GM19397 (cell line): ENCODE data around the gene MED29.

Source experiments
- ATAC-seq: cut with Tn5 transposase; IDR thresholded peaks from one replicate; pipeline ENCODE4 v1.9.1; 2021; ENCODE audit warnings: mild to moderate bottlenecking, moderate library complexity; ENCODE audit not compliant: unreplicated experiment

The MED29 gene

GRCh38 chr19:39390751-39391437, at the start of gene MED29, which contains the start of gene PAF1:
Gene MED29, plus strand, starts transcription at chr19:39391378. Its CDS starts 45 bp downstream, at chr19:39391423.
Gene PAF1, minus strand, starts transcription at chr19:39391106. Its CDS starts 242 bp downstream, at chr19:39390864.
- peak; percentile 89 for ATAC-seq

DNA sequence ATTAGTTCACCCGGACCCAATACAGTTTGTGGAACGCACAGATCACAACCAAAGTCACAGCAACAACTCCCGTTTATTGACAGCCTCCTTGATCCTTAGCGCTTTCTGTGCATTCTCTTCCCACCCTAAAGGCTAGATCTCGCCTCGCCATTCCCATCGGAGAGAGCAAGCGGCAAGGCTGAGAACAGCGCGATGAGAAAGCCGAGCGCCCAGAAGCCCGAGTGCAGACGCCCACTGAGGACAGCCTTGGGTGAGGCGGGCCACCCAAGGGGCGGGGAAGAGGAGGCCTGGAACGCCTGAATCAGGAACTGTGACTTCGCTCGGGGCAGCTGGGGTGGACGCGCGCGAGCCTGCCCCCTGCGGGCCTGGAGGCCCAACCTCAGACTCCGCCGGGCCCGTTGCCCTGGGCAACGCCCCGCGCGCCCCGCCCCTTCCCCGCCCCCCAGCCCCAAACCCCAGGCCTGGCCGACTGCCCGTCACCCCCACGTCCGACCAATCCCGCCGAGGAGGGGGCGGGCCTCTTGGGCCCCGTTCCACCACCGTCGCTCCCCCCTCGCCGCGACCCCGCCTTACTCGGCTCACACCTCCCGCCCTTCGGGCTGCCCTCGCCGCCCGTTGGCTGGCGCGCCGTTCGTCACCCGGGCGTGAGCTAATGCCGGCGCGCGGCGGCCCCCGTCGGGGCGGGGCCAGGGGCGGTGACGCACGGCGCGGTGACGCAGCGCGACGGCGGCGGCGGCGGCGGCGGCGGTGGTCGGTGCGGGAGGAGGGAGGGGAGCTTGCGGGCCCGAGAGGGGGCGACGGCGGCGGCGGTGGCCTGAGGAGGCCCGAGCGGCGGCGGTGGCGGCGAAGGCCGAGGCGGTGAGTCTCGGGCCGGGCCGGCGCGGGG, 49.2 kb upstream of the MED29 start, which contains the start of gene SAMD4B:
TSS of gene SAMD4B (plus strand) at position 703 of the 886 bp plus-strand sequence. CDS start 14,473 bp downstream, outside the sequence.
- peak; percentile 93 for ATAC-seq

GRCh38 chr19:39342647-39343305, 48.4 kb upstream of the MED29 start:
- no peak for ATAC-seq

- ATAC-seq, result no peak
These were observed 45.2 kb upstream of the MED29 start for GRCh38 chr19:39345956-39346355.

DNA sequence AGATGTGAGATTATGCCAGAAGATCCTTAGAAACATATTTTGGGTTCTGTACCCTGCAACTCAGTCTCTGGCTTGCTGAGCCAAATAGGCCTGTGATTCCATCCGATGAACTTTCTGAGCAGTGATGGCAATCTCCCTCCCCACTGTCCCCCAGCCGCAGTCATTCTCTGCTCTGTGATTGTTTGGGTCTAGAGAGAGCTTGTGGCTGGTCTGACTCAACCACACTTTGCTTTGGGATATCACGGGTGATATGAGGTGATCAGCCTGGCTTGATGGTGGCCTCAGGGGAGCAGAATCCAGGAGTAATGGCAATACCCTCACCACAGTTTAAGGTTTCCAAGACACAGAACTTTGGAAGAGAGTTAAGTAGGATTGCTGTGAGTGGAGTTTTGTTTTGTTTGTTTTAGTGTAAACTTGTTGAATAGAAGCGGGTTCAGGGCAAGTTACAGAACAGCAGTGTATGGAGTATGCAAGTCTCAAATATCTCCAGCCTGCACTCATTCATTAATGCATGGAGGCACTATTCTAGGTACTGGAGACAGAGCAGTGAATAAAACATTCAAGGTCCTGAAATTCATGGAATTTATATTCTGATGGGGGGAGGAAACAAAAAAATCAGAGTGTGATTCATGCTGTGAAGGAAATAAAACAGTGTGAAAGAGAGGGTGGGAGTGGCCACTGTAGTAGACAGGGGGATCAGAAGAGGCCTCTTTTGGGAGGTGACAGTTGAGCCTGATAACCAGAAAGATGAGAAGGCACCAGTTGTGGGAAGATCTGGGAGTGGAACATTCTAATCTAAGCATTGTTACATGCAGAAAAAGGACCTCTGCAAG, 43.6 kb upstream of the MED29 start:
- ATAC-seq, result no peak

DNA sequence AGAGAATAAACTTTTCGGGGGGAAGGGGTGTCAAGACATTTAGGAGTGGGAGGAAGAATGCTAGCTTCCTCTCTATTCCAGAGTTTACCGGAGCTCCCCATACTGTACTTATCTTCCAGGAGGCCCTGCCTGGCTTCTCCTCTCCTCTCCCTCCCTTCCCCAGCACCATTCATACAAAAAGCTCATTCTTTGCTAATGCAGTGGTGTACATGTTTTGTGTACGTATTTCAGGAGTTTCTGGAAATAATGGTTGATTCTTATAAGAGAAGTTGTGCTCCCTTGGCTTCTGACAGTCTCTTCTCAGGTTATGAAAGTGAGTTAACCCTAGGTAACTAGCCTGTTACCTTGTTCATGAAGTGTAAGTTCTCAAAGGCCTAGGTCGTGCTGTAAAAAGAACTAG, 41.9 kb upstream of the MED29 start:
- no peak for ATAC-seq

DNA sequence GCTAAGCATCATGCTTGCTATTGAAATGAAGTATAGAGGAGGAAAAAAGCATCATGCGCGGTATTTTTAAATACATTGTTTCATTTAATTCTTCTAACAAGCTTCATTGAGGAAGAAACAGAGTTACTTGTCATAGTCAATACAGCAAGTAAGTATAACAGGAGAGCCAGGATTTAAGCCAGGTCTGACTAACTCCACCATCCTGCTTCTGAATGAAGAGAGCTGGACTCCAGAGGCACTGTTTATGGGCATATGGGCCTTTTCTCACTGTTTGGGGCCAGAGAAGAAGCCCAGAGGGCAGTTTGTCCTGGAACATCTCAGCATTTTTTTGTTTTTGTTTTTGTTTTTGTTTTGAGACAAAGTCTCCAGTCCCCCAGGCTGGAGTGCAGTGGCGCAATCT, 41.0 kb upstream of the MED29 start:
- no peak for ATAC-seq

DNA sequence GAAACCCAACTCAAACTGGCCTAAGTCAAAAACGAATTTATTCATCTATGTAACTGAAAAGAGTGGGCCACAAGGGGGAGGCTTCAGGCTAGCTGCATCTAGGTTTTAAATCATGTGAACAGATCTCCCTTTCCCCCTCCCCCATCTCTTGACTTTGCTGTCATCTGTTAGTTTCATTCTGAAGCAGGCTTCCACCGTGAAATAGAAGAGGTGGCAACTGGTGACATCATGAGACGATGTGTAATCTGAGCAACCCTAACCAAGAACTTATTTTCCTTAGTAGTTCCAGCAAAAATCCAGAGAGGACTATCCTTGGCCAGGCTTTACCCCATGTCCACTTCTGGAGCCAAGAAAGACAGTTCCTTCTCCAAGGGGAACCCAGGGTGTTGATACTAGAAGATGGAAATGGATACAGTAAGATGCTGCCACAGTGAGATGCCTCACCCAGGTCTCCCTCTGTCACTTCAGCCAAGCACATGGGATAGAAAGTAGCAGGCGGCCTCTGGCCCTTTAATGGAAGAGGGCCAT, 39.6 kb upstream of the MED29 start:
- no peak for ATAC-seq

DNA sequence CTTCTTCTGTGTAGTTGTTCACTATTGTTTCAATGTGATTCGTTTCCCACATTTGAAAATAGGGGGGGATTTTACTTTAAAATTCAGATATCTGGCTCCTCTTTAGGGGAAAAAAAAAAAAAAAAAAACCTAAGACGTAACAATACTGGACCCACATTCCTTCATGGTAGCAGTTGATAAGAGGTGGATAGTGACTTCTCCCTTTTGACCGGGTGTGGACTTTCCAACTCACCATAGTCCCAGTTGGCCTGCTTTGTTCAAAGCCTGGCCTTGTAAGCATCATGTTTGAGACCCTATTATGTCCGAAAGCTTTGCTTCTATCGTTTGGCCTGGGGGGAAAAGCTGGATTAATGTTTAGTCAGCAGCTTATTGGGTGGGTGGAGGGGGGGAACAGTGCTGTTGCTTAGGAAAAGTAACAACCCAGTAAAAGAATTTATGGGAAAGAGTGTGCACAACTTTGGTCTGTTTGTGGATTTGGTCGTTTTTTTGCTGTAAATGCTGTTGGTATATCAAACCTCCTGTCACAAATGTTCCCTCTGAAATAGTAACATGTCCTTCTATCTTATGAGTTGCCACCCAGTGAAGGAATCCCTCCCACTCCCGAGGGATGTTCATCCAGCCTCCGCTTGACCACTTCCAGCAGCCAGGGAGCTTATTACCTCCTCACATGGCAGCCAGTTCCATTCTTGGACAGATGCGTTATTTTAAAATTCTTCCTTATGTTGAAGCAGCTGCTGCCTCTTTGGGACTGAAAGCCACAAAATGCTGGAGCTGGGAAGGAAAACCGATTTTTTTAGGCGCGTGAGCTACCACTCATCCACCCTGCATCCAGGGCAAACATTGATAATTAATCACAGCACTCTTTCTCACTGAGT, 38.6 kb upstream of the MED29 start:
- ATAC-seq, result no peak

GRCh38 chr19:39355253-39355652, 35.9 kb upstream of the MED29 start:
- ATAC-seq, result no peak

DNA sequence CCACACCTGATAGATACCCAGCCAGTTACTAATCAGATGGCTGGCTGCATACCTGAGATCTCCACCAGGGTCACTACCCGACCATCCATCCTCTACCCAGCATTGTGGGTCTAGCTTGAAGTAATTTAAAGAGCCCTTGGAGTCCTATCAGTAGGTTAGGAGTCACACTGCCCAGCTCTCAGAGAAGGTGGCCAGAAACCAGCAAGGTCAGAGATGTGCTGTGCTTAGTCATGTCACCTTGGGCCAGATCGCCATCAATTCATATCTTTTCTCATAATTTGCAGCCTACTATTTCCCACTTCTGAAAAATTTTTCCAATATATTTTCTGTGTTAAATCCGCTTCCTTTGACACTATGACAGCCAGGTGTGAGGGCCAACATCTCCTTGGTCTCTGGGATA, 35.1 kb upstream of the MED29 start:
- ATAC-seq, result no peak

DNA sequence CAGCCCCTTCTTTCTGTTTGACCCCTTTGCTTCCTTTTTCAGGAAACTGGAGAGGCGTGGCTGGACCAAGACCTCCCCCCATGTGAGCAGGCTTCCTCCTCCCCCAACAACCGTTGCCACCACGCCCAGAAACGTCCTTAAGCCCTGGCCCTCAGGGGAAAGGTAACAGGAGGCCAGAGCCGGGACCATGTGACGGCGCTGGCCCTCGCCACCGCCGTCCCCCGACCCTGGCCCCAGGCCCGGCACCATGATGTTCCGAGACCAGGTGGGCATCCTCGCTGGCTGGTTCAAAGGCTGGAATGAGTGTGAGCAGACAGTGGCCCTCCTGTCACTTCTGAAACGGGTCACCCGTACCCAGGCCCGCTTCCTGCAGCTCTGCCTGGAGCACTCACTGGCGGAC, 34.5 kb upstream of the MED29 start:
- no peak for ATAC-seq

GRCh38 chr19:39359026-39359425, 32.2 kb upstream of the MED29 start:
- no peak for ATAC-seq

GRCh38 chr19:39360599-39360998, 30.6 kb upstream of the MED29 start:
- no peak for ATAC-seq

- ATAC-seq, result no peak
These were observed 28.2 kb upstream of the MED29 start for GRCh38 chr19:39362682-39363657.

DNA sequence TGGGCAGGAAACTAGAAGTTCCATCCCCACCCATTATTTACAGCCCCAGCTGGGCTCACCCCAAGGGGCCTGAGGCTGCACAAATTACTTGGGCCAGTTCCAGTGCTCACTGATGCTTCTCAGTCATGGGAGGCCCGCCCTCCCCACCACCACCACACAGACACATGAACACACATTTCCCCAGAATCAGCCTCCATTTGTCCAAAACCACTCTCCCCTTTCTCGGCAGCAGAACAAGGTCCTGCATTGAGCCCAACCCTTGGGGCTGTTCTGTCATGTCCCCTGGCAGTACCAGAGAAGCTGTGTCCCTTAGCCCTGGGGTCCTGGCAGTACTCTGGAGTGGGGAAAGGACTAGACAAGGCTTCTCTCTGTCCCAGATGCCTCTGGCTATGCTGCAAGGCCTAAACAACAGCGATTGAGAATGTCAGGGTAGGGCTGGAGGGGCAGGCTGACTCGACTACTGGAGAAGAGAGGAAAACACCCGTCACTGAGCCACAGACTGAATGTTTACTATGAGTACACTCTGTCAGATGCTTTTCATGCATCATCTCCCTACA, 27.2 kb upstream of the MED29 start:
- ATAC-seq, result no peak

- ATAC-seq, result no peak
These were observed 25.6 kb upstream of the MED29 start for GRCh38 chr19:39365531-39365930.

DNA sequence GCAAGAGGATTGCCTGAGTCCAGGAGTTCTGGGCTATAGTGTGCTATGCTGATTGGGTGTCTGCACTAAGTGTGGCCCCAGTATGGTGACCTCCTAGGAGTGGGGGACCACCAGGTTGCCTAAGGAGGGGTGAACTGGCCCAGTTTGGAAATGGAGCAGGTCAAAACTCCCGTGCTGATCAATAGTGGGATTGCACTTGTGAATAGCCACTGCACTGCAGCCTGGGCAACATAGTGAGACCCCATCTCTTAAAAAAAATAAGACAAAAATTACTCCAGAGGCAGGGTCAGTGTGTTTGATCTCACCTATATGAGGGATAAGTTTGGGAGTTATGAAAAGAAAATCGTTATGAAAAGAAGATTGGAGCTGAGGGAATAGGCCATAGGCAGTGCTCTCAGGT, 22.0 kb upstream of the MED29 start:
- ATAC-seq, result no peak
